SK-N-SH treated with all-trans-retinoic acid at 6 μM for 48 hours (cell line): ENCODE measurements around the gene RBM38.

Source experiments
- ATAC-seq: fragments of 200-7000 bp; cut with Tn5 transposase; 3 replicates; pipeline ENCODE4 v1.9.1; 2020; ENCODE audit warnings: mild to moderate bottlenecking, moderate library complexity
- BACH2 ChIP-seq: fragments of 250-450 bp; sonication (Bioruptor Pico); IDR thresholded peaks from 2 replicates; pipeline ENCODE4 v1.9.0; 2021; ENCODE audit warnings: mild to moderate bottlenecking, borderline replicate concordance
- CREB5 ChIP-seq: fragments of 250-450 bp; sonication (Bioruptor Pico); IDR thresholded peaks from 2 replicates; pipeline ENCODE4 v1.5.1; 2020; ENCODE audit warnings: low read depth, mild to moderate bottlenecking, moderate library complexity
- CSDC2 ChIP-seq: fragments of 250-450 bp; sonication (Bioruptor Pico); IDR thresholded peaks from 2 replicates; pipeline ENCODE4 v1.5.0; 2020; ENCODE audit warnings: mild to moderate bottlenecking, moderate library complexity
- CSRNP3 ChIP-seq: fragments of 250-450 bp; sonication (Bioruptor Pico); IDR thresholded peaks from 2 replicates; pipeline ENCODE4 v1.5.1; 2021; ENCODE audit warnings: mild to moderate bottlenecking, moderate library complexity
- ESRRG ChIP-seq: fragments of 250-450 bp; sonication (Bioruptor Pico); IDR thresholded peaks from 2 replicates; pipeline ENCODE4 v1.6.1; 2021; ENCODE audit warnings: mild to moderate bottlenecking
- GLIS3 ChIP-seq: fragments of 250-450 bp; sonication (Bioruptor Pico); IDR thresholded peaks from 2 replicates; pipeline ENCODE4 v1.5.0; 2020; ENCODE audit warnings: mild to moderate bottlenecking, moderate library complexity
- ISL1 ChIP-seq: fragments of 250-450 bp; sonication (Bioruptor Pico); IDR thresholded peaks from 2 replicates; pipeline ENCODE4 v2.1.2; 2022; ENCODE audit warnings: mild to moderate bottlenecking, moderate library complexity
- OSR1 ChIP-seq: fragments of 250-450 bp; sonication (Bioruptor Pico); IDR thresholded peaks from 2 replicates; pipeline ENCODE4 v1.8.0; 2022; ENCODE audit warnings: moderate library complexity, mild to moderate bottlenecking, inconsistent platforms
- PATZ1 ChIP-seq: fragments of 250-450 bp; sonication (Bioruptor Pico); IDR thresholded peaks from 2 replicates; pipeline ENCODE4 v1.8.0; 2020; ENCODE audit warnings: mild to moderate bottlenecking, moderate library complexity, borderline replicate concordance
- POU6F1 ChIP-seq: fragments of 250-450 bp; sonication (Bioruptor Pico); IDR thresholded peaks from 2 replicates; pipeline ENCODE4 v1.8.0; 2021; ENCODE audit warnings: low read depth, mild to moderate bottlenecking, moderate library complexity, borderline replicate concordance
- PPARA ChIP-seq: fragments of 250-450 bp; sonication (Bioruptor Pico); IDR thresholded peaks from 2 replicates; pipeline ENCODE4 v1.5.0; 2020; ENCODE audit warnings: mild to moderate bottlenecking, borderline replicate concordance
- RARB ChIP-seq: fragments of 250-450 bp; sonication (Bioruptor Pico); IDR thresholded peaks from 2 replicates; pipeline ENCODE4 v1.8.0; 2021; ENCODE audit warnings: mild to moderate bottlenecking, moderate library complexity
- SNAI2 ChIP-seq: fragments of 250-450 bp; sonication (Bioruptor Pico); IDR thresholded peaks from 2 replicates; pipeline ENCODE4 v1.5.0; 2020; ENCODE audit warnings: mild to moderate bottlenecking, moderate library complexity
- TCF4 ChIP-seq: fragments of 250-450 bp; sonication (Bioruptor Pico); IDR thresholded peaks from 2 replicates; pipeline ENCODE4 v1.8.0; 2021; ENCODE audit warnings: mild to moderate bottlenecking, moderate library complexity, borderline replicate concordance
- TSHZ2 ChIP-seq: fragments of 250-450 bp; sonication (Bioruptor Pico); IDR thresholded peaks from 2 replicates; pipeline ENCODE4 v1.5.0; 2020; ENCODE audit warnings: mild to moderate bottlenecking, moderate library complexity
- ZC3H10 ChIP-seq: fragments of 250-450 bp; sonication (Bioruptor Pico); IDR thresholded peaks from 2 replicates; pipeline ENCODE4 v1.5.1; 2021; ENCODE audit warnings: mild to moderate bottlenecking, moderate library complexity
- ZFP3 ChIP-seq: fragments of 250-450 bp; sonication (Bioruptor Pico); IDR thresholded peaks from 2 replicates; pipeline ENCODE4 v1.5.0; 2020; ENCODE audit warnings: mild to moderate bottlenecking, moderate library complexity
- ZFP30 ChIP-seq: fragments of 450-650 bp; formaldehyde crosslinking; IDR thresholded peaks from 2 replicates; pipeline ENCODE4 v1.5.0; 2022; ENCODE audit warnings: mild to moderate bottlenecking, moderate library complexity
- ZNF565 ChIP-seq: fragments of 450-650 bp; formaldehyde crosslinking; conservative IDR thresholded peaks from 2 replicates; pipeline ENCODE4 v1.5.0; 2020; ENCODE audit warnings: low read depth, mild to moderate bottlenecking, moderate library complexity
- ZNF8 ChIP-seq: fragments of 450-650 bp; formaldehyde crosslinking; IDR thresholded peaks from 2 replicates; pipeline ENCODE4 v1.5.0; 2020; ENCODE audit warnings: mild to moderate bottlenecking, moderate library complexity

Gene RBM38

GRCh38 chr20:57377350-57377749 is 13.8 kb upstream of the RBM38 start (continued):
- no peak for TF ChIP-seq PATZ1 (CRISPR knock-in tag)
- no peak for TF ChIP-seq ESRRG
- no peak for TF ChIP-seq ZFP3 (CRISPR knock-in tag)
- TF ChIP-seq CSDC2 (CRISPR knock-in tag): no peak
- no peak for TF ChIP-seq SNAI2 (CRISPR knock-in tag)
- no peak for TF ChIP-seq CREB5 (CRISPR knock-in tag)
- TF ChIP-seq PPARA (CRISPR knock-in tag): no peak

- TF ChIP-seq CSRNP3 (CRISPR knock-in tag) (no peak), GLIS3 (no peak), TCF4 (CRISPR knock-in tag) (no peak), OSR1 (CRISPR knock-in tag) (no peak), CREB5 (CRISPR knock-in tag) (no peak)
- no peak for ATAC-seq
These were observed 13.1 kb upstream of the RBM38 start for GRCh38 chr20:57378107-57378506.

- TF ChIP-seq RARB (CRISPR knock-in tag): no peak
- no peak for ATAC-seq
These were observed 12.4 kb upstream of the RBM38 start for GRCh38 chr20:57378646-57379262.

- no peak for ATAC-seq
- TF ChIP-seq POU6F1 (CRISPR knock-in tag): no peak
- TF ChIP-seq ZNF8 (CRISPR knock-in tag): no peak
- TF ChIP-seq CREB5 (CRISPR knock-in tag): no peak
- no peak for TF ChIP-seq PATZ1 (CRISPR knock-in tag)
- TF ChIP-seq ZFP30 (CRISPR knock-in tag): no peak
- no peak for TF ChIP-seq CSRNP3 (CRISPR knock-in tag)
- no peak for TF ChIP-seq TSHZ2 (CRISPR knock-in tag)
- TF ChIP-seq ZNF565 (CRISPR knock-in tag): no peak
- no peak for TF ChIP-seq BACH2
- TF ChIP-seq ISL1 (CRISPR knock-in tag): no peak
- TF ChIP-seq SNAI2 (CRISPR knock-in tag): no peak
- no peak for TF ChIP-seq RARB (CRISPR knock-in tag)
- no peak for TF ChIP-seq TCF4 (CRISPR knock-in tag)
- no peak for TF ChIP-seq CSDC2 (CRISPR knock-in tag)
- no peak for TF ChIP-seq GLIS3
- TF ChIP-seq ZC3H10 (CRISPR knock-in tag): no peak
These were observed 11.9 kb upstream of the RBM38 start for GRCh38 chr20:57379263-57379647.
